Fibroblast of lung (primary cell): ENCODE results near the gene NFIC.

Experiments
- EZH2 ChIP-seq: IDR thresholded peaks from 2 replicates; pipeline ENCODE4 v1.5.1; 2012; ENCODE audit warnings: low read length, control low read depth, mild to moderate bottlenecking; ENCODE audit errors: missing control alignments
- TF ChIP-seq, protein P1 (sequence below), 2 donors: IDR thresholded peaks in 1 of 2; conservative IDR thresholded peaks in 1 of 2; 1 replicate in 1 of 2; 2 replicates in 1 of 2; pipeline ENCODE4 v1.5.1; 2011 to 2012; ENCODE audit warnings: low read length in 2 of 2, control low read depth in 1 of 2, inconsistent platforms in 1 of 2, low read depth in 1 of 2, mild to moderate bottlenecking in 1 of 2

GRCh38 chr19:3479834-3480215, 113.4 kb downstream of the NFIC start:
- no peak for TF ChIP-seq EZH2
- TF ChIP-seq, protein P1, sequence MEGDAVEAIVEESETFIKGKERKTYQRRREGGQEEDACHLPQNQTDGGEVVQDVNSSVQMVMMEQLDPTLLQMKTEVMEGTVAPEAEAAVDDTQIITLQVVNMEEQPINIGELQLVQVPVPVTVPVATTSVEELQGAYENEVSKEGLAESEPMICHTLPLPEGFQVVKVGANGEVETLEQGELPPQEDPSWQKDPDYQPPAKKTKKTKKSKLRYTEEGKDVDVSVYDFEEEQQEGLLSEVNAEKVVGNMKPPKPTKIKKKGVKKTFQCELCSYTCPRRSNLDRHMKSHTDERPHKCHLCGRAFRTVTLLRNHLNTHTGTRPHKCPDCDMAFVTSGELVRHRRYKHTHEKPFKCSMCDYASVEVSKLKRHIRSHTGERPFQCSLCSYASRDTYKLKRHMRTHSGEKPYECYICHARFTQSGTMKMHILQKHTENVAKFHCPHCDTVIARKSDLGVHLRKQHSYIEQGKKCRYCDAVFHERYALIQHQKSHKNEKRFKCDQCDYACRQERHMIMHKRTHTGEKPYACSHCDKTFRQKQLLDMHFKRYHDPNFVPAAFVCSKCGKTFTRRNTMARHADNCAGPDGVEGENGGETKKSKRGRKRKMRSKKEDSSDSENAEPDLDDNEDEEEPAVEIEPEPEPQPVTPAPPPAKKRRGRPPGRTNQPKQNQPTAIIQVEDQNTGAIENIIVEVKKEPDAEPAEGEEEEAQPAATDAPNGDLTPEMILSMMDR (conservative IDR thresholded peaks at IDR 0.05 in 1 of 2, IDR thresholded peaks at IDR 0.05 in 1 of 2; ENCODE audit: low read depth in 1 of 2, low read length in 2 of 2), result no peak
